Testis (tissue), 3 donors: ENCODE data around the gene SYNDIG1. TPM values are rescaled to one million over a fixed set of nuclear protein-coding genes. Genes with fewer than 3 reads are reported as not detected.

ENCODE experiments used
- DNase-seq: peaks from one replicate; pipeline ENCODE4 v3.0.0-alpha.2; 2019
- H3K27ac ChIP-seq, 2 donors: fragments of 200-600 bp; sonication (generic); one replicate each; pipeline ENCODE4 v1.5.1; 2019
- H3K27me3 ChIP-seq: fragments of 200-600 bp; sonication (generic); one replicate; pipeline ENCODE4 v1.5.1; 2019
- H3K36me3 ChIP-seq: fragments of 200-600 bp; sonication (generic); one replicate; pipeline ENCODE4 v1.5.1; 2017; ENCODE audit warnings: low read depth; ENCODE audit errors: missing control alignments
- H3K4me1 ChIP-seq: fragments of 200-600 bp; sonication (generic); one replicate; pipeline ENCODE4 v1.5.1; 2019
- H3K4me3 ChIP-seq, 2 donors: fragments of 200-600 bp; sonication (generic); one replicate each; pipeline ENCODE4 v1.5.1; 2017 to 2019
- H3K9me3 ChIP-seq: fragments of 200-600 bp; sonication (generic); one replicate; pipeline ENCODE4 v1.5.1; 2017
- CTCF ChIP-seq, 3 experiments: fragments of 450-650 bp in 2 of 3; fragments of 200-600 bp in 1 of 3; sonication (generic) in 1 of 3; IDR thresholded peaks; one replicate each; pipeline ENCODE4 v1.5.1; 2016 to 2019; ENCODE audit warnings: antibody characterized with exemption in 3 of 3, mild to moderate bottlenecking in 2 of 3, moderate library complexity in 1 of 3
- POLR2A ChIP-seq: fragments of 450-650 bp; IDR thresholded peaks from one replicate; pipeline ENCODE4 v1.6.1; 2017; ENCODE audit warnings: antibody characterized with exemption, mild to moderate bottlenecking, moderate library complexity
- WGBS, 2 donors: methylation state at CpG; one replicate each; pipeline ENCODE4 v1.1.5; 2018; 5-methylcytosine and 5-hydroxymethylcytosine counted together
- intact Hi-C: fragments of 100-400 bp; cut with DNase I; formaldehyde crosslinking; loops from one replicate; pipeline ENCODE4 v1.15.1; 2023; ENCODE audit warnings: low total_unique reads
- polyA plus RNA-seq: library from polyadenylated mRNA; stranded (reverse); fragments of 350-450 nt; fragmentation: Illumina TruSeq; extraction: RNeasy Lipid Tissue Mini Kit (QIAGEN cat#74804); gene quantifications from one replicate; pipeline ENCODE4 v1.2.3, GENCODE V29; 2014; ENCODE audit warnings: low read depth, low replicate concordance; ENCODE audit not compliant: insufficient read depth
- total RNA-seq, 2 donors: library from RNA; depleted of rRNA; stranded (reverse); fragments of >200 nt; gene quantifications; one replicate each; pipeline ENCODE4 v1.2.3, GENCODE V29; 2016

SYNDIG1 gene
- total and polyA plus RNA-seq, 3 donors from 2014 or later = 2.1 to 3.2 (median 2.8) TPM

- WGBS, 2 donors = 64 to 77% methylated on average over 6 of the region's 6 CpGs
- Histone ChIP-seq H3K4me3 (no peak overlapping the region), H3K36me3 (no peaks in the 10 kb centered on the region)
Observed at GRCh38 chr20:24627291-24627690, 157.9 kb downstream of the SYNDIG1 start.

GRCh38 chr20:24627926-24628325, 158.5 kb downstream of the SYNDIG1 start:
- 73 to 80% methylated on average over 12 of the region's 12 CpGs for WGBS, 2 donors
- Histone ChIP-seq H3K9me3 (no peaks in the 10 kb centered on the region), H3K36me3 (no peaks in the 10 kb centered on the region), H3K4me3 (no peak overlapping the region), H3K4me1 (no peaks in the 10 kb centered on the region), H3K27ac (no peak overlapping the region), H3K27me3 (no peaks in the 10 kb centered on the region)
- no peak for DNase-seq
- intact Hi-C loops = no loop called here
- TF ChIP-seq CTCF (IDR thresholded peaks at IDR 0.05) (no peak), POLR2A (no peak)

More at GRCh38 chr20:24627291-24627690, 157.9 kb downstream of the SYNDIG1 start:
- H3K27me3 ChIP-seq = no peaks in the 10 kb centered on the region
- H3K4me1 ChIP-seq = no peaks in the 10 kb centered on the region
- TF ChIP-seq POLR2A (no peak), CTCF (IDR thresholded peaks at IDR 0.05) (no peak)
- intact Hi-C loops = no loop called here
- no peaks in the 10 kb centered on the region for H3K9me3 ChIP-seq
- no peak for DNase-seq
- no peak overlapping the region for H3K27ac ChIP-seq

- DNase-seq = no peak
- 84 to 91% methylated on average over 6 of the region's 6 CpGs for WGBS, 2 donors
- H3K27ac ChIP-seq = no peak overlapping the region
- intact Hi-C loops = no loop called here
- no peak for TF ChIP-seq CTCF (IDR thresholded peaks at IDR 0.05)
- no peak for TF ChIP-seq POLR2A
- H3K36me3 ChIP-seq = no peaks in the 10 kb centered on the region
- H3K27me3 ChIP-seq = no peaks in the 10 kb centered on the region
- H3K9me3 ChIP-seq = no peaks in the 10 kb centered on the region
- H3K4me3 ChIP-seq = no peak overlapping the region
- H3K4me1 ChIP-seq = no peaks in the 10 kb centered on the region
Observed at GRCh38 chr20:24628985-24629384, 159.6 kb downstream of the SYNDIG1 start.

- peaks cover 3% of the 10 kb centered on the region for H3K4me1 ChIP-seq
- no peak overlapping the region for H3K27ac ChIP-seq
- H3K9me3 ChIP-seq = no peaks in the 10 kb centered on the region
- H3K4me3 ChIP-seq = no peak overlapping the region
- no peaks in the 10 kb centered on the region for H3K27me3 ChIP-seq
- 83 to 88% methylated on average over 3 of the region's 3 CpGs for WGBS, 2 donors
- no peak for DNase-seq
- intact Hi-C loops = no loop called here
- TF ChIP-seq CTCF (IDR thresholded peaks at IDR 0.05) = no peak
- TF ChIP-seq POLR2A = no peak
- no peaks in the 10 kb centered on the region for H3K36me3 ChIP-seq
Observed at GRCh38 chr20:24629668-24630067, 160.2 kb downstream of the SYNDIG1 start.

GRCh38 chr20:24630486-24631172, 161.2 kb downstream of the SYNDIG1 start:
- no peak overlapping the region for H3K27ac ChIP-seq
- intact Hi-C loops = no loop called here
- no peak for DNase-seq
- H3K27me3 ChIP-seq = no peaks in the 10 kb centered on the region
- H3K36me3 ChIP-seq = no peaks in the 10 kb centered on the region
- H3K9me3 ChIP-seq = no peaks in the 10 kb centered on the region
- H3K4me1 ChIP-seq = peaks cover 9% of the 10 kb centered on the region
- WGBS, 2 donors = 90 to 95% methylated on average over 4 to 6 of the region's 6 CpGs
- TF ChIP-seq CTCF (IDR thresholded peaks at IDR 0.05) (no peak), POLR2A (no peak)
- no peak overlapping the region for H3K4me3 ChIP-seq
